Neuronal stem cell (in vitro differentiated cells): ENCODE results near the gene TCF15.

Source experiments
- DNase-seq: peaks from one replicate; pipeline ENCODE4 v3.0.0-alpha.2; 2013; ENCODE audit warnings: low spot score
- H2AFZ ChIP-seq: one replicate; pipeline ENCODE4 v1.6.1; 2013; ENCODE audit warnings: mild to moderate bottlenecking, low read length, inconsistent platforms
- H2AK5ac ChIP-seq: 2 replicates; pipeline ENCODE4 v1.6.1; 2013; ENCODE audit warnings: low read depth, mild to moderate bottlenecking, inconsistent platforms, low read length, moderate library complexity, mixed read lengths
- H2BK120ac ChIP-seq: 2 replicates; pipeline ENCODE4 v1.6.1; 2013; ENCODE audit warnings: low read depth, mild to moderate bottlenecking, inconsistent platforms, low read length, moderate library complexity, mixed read lengths
- H2BK12ac ChIP-seq: one replicate; pipeline ENCODE4 v1.6.1; 2013; ENCODE audit warnings: low read length, inconsistent platforms
- H2BK15ac ChIP-seq: 2 replicates; pipeline ENCODE4 v1.6.1; 2013; ENCODE audit warnings: mild to moderate bottlenecking, low read length, inconsistent platforms, mixed read lengths
- H2BK5ac ChIP-seq: one replicate; pipeline ENCODE4 v1.6.1; 2013; ENCODE audit warnings: inconsistent platforms, mild to moderate bottlenecking, low read length, moderate library complexity
- H3K14ac ChIP-seq: one replicate; pipeline ENCODE4 v1.6.1; 2013; ENCODE audit warnings: low read length, inconsistent platforms
- H3K18ac ChIP-seq: 2 replicates; pipeline ENCODE4 v1.6.1; 2013; ENCODE audit warnings: low read length, inconsistent platforms
- H3K23ac ChIP-seq: 2 replicates; pipeline ENCODE4 v1.6.1; 2013; ENCODE audit warnings: low read depth, mild to moderate bottlenecking, mixed read lengths, low read length, inconsistent platforms; ENCODE audit not compliant: poor library complexity
- H3K27ac ChIP-seq: replicated peaks from 3 replicates; pipeline ENCODE4 v1.5.1; 2013; ENCODE audit warnings: low read length, inconsistent platforms
- H3K27me3 ChIP-seq, 3 experiments: 2 replicates each; pipeline ENCODE4 v1.6.1; 2013; ENCODE audit warnings: low read length in 3 of 3, mild to moderate bottlenecking in 2 of 3, inconsistent platforms in 1 of 3, low read depth in 1 of 3, mixed read lengths in 1 of 3, moderate library complexity in 1 of 3; ENCODE audit not compliant: control insufficient read depth in 3 of 3, insufficient read depth in 3 of 3
- H3K36me3 ChIP-seq, 2 donors: replicated peaks in 1 of 2; 2 replicates each; pipeline ENCODE4 v1.6.1; 2013; ENCODE audit warnings: low read length in 2 of 2; ENCODE audit not compliant: control insufficient read depth in 2 of 2, insufficient read depth in 2 of 2
- H3K4ac ChIP-seq: 2 replicates; pipeline ENCODE4 v1.6.1; 2013; ENCODE audit warnings: inconsistent platforms, mild to moderate bottlenecking, low read length, moderate library complexity
- H3K4me1 ChIP-seq, 2 donors: 1 replicate in 1 of 2; 2 replicates in 1 of 2; pipeline ENCODE4 v1.6.1; 2013; ENCODE audit warnings: low read length in 2 of 2, low read depth in 1 of 2; ENCODE audit not compliant: control insufficient read depth in 2 of 2, insufficient read depth in 1 of 2
- H3K4me2 ChIP-seq: one replicate; pipeline ENCODE4 v1.6.1; 2013; ENCODE audit warnings: mild to moderate bottlenecking, low read length, inconsistent platforms; ENCODE audit not compliant: insufficient read depth, poor library complexity, severe bottlenecking
- H3K4me3 ChIP-seq, 2 donors: 2 replicates each; pipeline ENCODE4 v1.5.1; 2013; ENCODE audit warnings: low read length in 2 of 2, mild to moderate bottlenecking in 2 of 2, inconsistent platforms in 1 of 2, moderate library complexity in 1 of 2
- H3K79me1 ChIP-seq: one replicate; pipeline ENCODE4 v1.6.1; 2013; ENCODE audit warnings: low read depth, mild to moderate bottlenecking, inconsistent platforms, low read length, moderate library complexity
- H3K9ac ChIP-seq: one replicate; pipeline ENCODE4 v1.6.1; 2013; ENCODE audit warnings: mild to moderate bottlenecking, low read depth, low read length, inconsistent platforms; ENCODE audit not compliant: poor library complexity
- H3K9me3 ChIP-seq, 2 donors: replicated peaks in 1 of 2; 2 replicates each; pipeline versions ENCODE3 to v1.6.1; 2013; ENCODE audit warnings: low read length in 2 of 2, mild to moderate bottlenecking in 2 of 2, inconsistent platforms in 1 of 2, low read depth in 1 of 2, mixed read lengths in 1 of 2, moderate library complexity in 1 of 2; ENCODE audit not compliant: control insufficient read depth in 2 of 2, insufficient read depth in 1 of 2
- H4K8ac ChIP-seq: one replicate; pipeline ENCODE4 v1.6.1; 2013; ENCODE audit warnings: low read depth, mild to moderate bottlenecking, inconsistent platforms, low read length, moderate library complexity
- H4K91ac ChIP-seq: one replicate; pipeline ENCODE4 v1.6.1; 2013; ENCODE audit warnings: low read length, low read depth, mild to moderate bottlenecking, inconsistent platforms; ENCODE audit not compliant: poor library complexity
- WGBS, 2 donors: extraction: QIAGEN DNeasy Blood & Tissue Kit; methylation state at CpG; one replicate each; pipeline ENCODE4 v1.1.7; 2013; ENCODE audit warnings: missing lambda C conversion rate in 2 of 2, mixed read lengths in 1 of 2; ENCODE audit not compliant: insufficient read length in 2 of 2, insufficient replicate concordance in 1 of 2; ENCODE audit errors: extremely low coverage in 2 of 2; 5-methylcytosine and 5-hydroxymethylcytosine counted together

The TCF15 gene

GRCh38 chr20:626579-626978 is 16.5 kb upstream of the TCF15 start:
- Histone ChIP-seq H3K4me3 (no peak overlapping the region), H2AFZ (no peak overlapping the region), H3K14ac (no peak overlapping the region), H3K4me1 (no peaks in the 10 kb centered on the region), H3K4ac (no peak overlapping the region), H3K18ac (peak overlapping the region; percentile 68), H2BK120ac (no peak overlapping the region), H3K9me3 (no peaks in the 10 kb centered on the region), H3K27me3 (peaks cover 0 to 25% (median 0%) of the 10 kb centered on the region in 3 experiments), H3K79me1 (no peaks in the 10 kb centered on the region), H4K8ac (no peak overlapping the region), H2AK5ac (no peak overlapping the region), H2BK5ac (no peak overlapping the region), H3K23ac (peak overlapping the region; percentile 20), H3K4me2 (no peak overlapping the region), H3K9ac (no peak overlapping the region), H2BK15ac (no peak overlapping the region), H3K27ac (no peak overlapping the region), H4K91ac (no peak overlapping the region), H3K36me3 (no peaks in the 10 kb centered on the region), H2BK12ac (no peak overlapping the region)
- WGBS, 2 donors: no CpG with 5 or more reads among the region's 2 CpGs
- DNase-seq: no peak

- Histone ChIP-seq H3K9me3 (no peaks in the 10 kb centered on the region), H2BK12ac (no peak overlapping the region), H3K4me3 (no peak overlapping the region), H4K8ac (no peak overlapping the region), H3K4me1 (peaks cover 0 to 5% of the 10 kb centered on the region in 2 donors), H2BK5ac (no peak overlapping the region), H3K9ac (no peak overlapping the region), H3K27me3 (peaks cover 0 to 29% (median 0%) of the 10 kb centered on the region in 3 experiments), H3K18ac (no peak overlapping the region), H2AFZ (no peak overlapping the region), H3K4me2 (no peak overlapping the region), H3K4ac (no peak overlapping the region), H4K91ac (no peak overlapping the region), H3K14ac (no peak overlapping the region), H3K27ac (no peak overlapping the region), H2BK120ac (no peak overlapping the region), H2AK5ac (no peak overlapping the region), H3K36me3 (no peaks in the 10 kb centered on the region), H2BK15ac (no peak overlapping the region), H3K23ac (no peak overlapping the region), H3K79me1 (no peaks in the 10 kb centered on the region)
- WGBS, 2 donors: no CpG with 5 or more reads among the region's 4 CpGs
- DNase-seq: no peak
Measured at GRCh38 chr20:625360-625932, 15.3 kb upstream of the TCF15 start.

- no peak overlapping the region for H3K23ac ChIP-seq
Measured at GRCh38 chr20:623704-624103, 13.6 kb upstream of the TCF15 start.

DNA sequence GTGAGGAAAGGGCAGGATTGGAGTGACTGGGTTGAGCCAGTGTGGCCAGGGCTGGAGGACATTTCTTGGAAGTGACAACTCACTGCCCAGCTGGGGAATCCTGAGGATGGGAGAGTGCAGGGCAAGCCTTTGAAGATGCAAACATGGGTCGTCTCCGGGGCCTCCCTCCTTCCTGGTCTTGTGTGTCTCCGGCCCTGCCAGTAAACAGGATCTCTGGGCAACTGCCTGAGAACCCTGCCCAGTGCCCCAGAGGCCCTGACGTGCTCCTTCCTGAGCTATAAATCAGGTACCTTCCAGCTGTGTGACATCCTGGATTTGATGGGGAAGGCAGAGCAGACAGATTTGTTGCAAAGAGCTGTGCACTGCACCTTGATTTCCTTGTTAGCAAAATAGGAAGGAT is 12.9 kb upstream of the TCF15 start:
- H2BK5ac ChIP-seq: no peak overlapping the region
- no peak overlapping the region for H3K18ac ChIP-seq
- H2AK5ac ChIP-seq: no peak overlapping the region
- H3K4me3 ChIP-seq: no peak overlapping the region
- DNase-seq: no peak
- no peak overlapping the region for H2BK120ac ChIP-seq
- H3K36me3 ChIP-seq: no peaks in the 10 kb centered on the region
- no peaks in the 10 kb centered on the region for H3K79me1 ChIP-seq
- no peak overlapping the region for H3K4ac ChIP-seq
- no peak overlapping the region for H4K91ac ChIP-seq
- H2BK15ac ChIP-seq: no peak overlapping the region
- H2BK12ac ChIP-seq: no peak overlapping the region
- H3K27ac ChIP-seq: no peak overlapping the region
- H3K9me3 ChIP-seq: peaks cover 1 to 4% of the 10 kb centered on the region in 2 donors
- peaks cover 0 to 33% (median 0%) of the 10 kb centered on the region in 3 experiments for H3K27me3 ChIP-seq
- peaks cover 0 to 6% of the 10 kb centered on the region in 2 donors for H3K4me1 ChIP-seq
- no peak overlapping the region for H3K4me2 ChIP-seq
- no peak overlapping the region for H3K14ac ChIP-seq
- no peak overlapping the region for H2AFZ ChIP-seq
- no peak overlapping the region for H3K9ac ChIP-seq
- H4K8ac ChIP-seq: no peak overlapping the region
- WGBS, 2 donors: no CpG with 5 or more reads among the region's 4 CpGs
- no peak overlapping the region for H3K23ac ChIP-seq

More at GRCh38 chr20:623704-624103, 13.6 kb upstream of the TCF15 start:
- Histone ChIP-seq H2BK120ac (no peak overlapping the region), H3K4me2 (no peak overlapping the region), H4K8ac (no peak overlapping the region), H3K79me1 (no peaks in the 10 kb centered on the region), H2AFZ (no peak overlapping the region), H3K9ac (no peak overlapping the region), H2BK15ac (no peak overlapping the region), H3K27ac (no peak overlapping the region), H3K36me3 (no peaks in the 10 kb centered on the region), H3K14ac (no peak overlapping the region), H2AK5ac (no peak overlapping the region), H3K27me3 (peaks cover 0 to 36% (median 0%) of the 10 kb centered on the region in 3 experiments), H2BK12ac (no peak overlapping the region), H3K18ac (no peak overlapping the region), H3K4ac (no peak overlapping the region), H3K4me1 (peaks cover 0 to 6% of the 10 kb centered on the region in 2 donors), H3K4me3 (no peak overlapping the region), H2BK5ac (no peak overlapping the region), H3K9me3 (no peaks in the 10 kb centered on the region), H4K91ac (no peak overlapping the region)
- no CpG with 5 or more reads among the region's 4 CpGs for WGBS, 2 donors
- no peak for DNase-seq
